Vagina (tissue), 2 donors: Measurements from ENCODE around the gene STXBP5. TPM values are rescaled to one million over a fixed set of nuclear protein-coding genes. Genes with fewer than 3 reads are reported as not detected.

Experiments used
- DNase-seq, 2 donors: peaks; one replicate each; pipeline ENCODE4 v3.0.0-alpha.2; 2017; ENCODE audit errors: extremely low spot score in 2 of 2
- H3K27ac ChIP-seq: fragments of 200-600 bp; sonication (generic); one replicate; pipeline ENCODE4 v1.5.1; 2019
- H3K27me3 ChIP-seq: fragments of 200-600 bp; sonication (generic); one replicate; pipeline ENCODE4 v1.5.1; 2019
- H3K36me3 ChIP-seq, 2 donors: fragments of 200-600 bp; sonication (generic); one replicate each; pipeline ENCODE4 v1.5.1; 2017 to 2019
- H3K4me1 ChIP-seq: fragments of 200-600 bp; sonication (generic); one replicate; pipeline ENCODE4 v1.5.1; 2019
- H3K4me3 ChIP-seq, 2 donors: fragments of 200-600 bp; sonication (generic); 1 replicate in 1 of 2; 2 replicates in 1 of 2; pipeline ENCODE4 v1.5.1; 2016 to 2019
- H3K9me3 ChIP-seq: fragments of 200-600 bp; sonication (generic); one replicate; pipeline ENCODE4 v1.5.1; 2019
- POLR2A ChIP-seq, 2 donors: fragments of 450-650 bp; IDR thresholded peaks; one replicate each; pipeline ENCODE4 v1.6.1; 2017; ENCODE audit warnings: antibody characterized with exemption in 2 of 2, mild to moderate bottlenecking in 2 of 2, moderate library complexity in 2 of 2
- POLR2AphosphoS5 ChIP-seq, 2 donors: sonication (generic); formaldehyde crosslinking; IDR thresholded peaks; one replicate each; pipeline ENCODE4 v1.9.0; 2017; ENCODE audit warnings: antibody characterized with exemption in 2 of 2, mild to moderate bottlenecking in 2 of 2, low read depth in 1 of 2; ENCODE audit not compliant: insufficient read depth in 1 of 2
- intact Hi-C: fragments of 100-400 bp; cut with DNase I; formaldehyde crosslinking; loops from one replicate; pipeline ENCODE4 v1.15.1; 2023
- total RNA-seq: library from RNA; depleted of rRNA; stranded (reverse); fragments of >200 nt; gene quantifications from one replicate; pipeline ENCODE4 v1.2.3, GENCODE V29; 2016
- TF ChIP-seq, protein P1 (sequence below), 3 experiments: fragments of 450-650 bp in 2 of 3; fragments of 200-600 bp in 1 of 3; sonication (generic) in 1 of 3; IDR thresholded peaks; one replicate each; pipeline ENCODE4 v1.5.1; 2017 to 2019; ENCODE audit warnings: antibody characterized with exemption in 3 of 3, mild to moderate bottlenecking in 2 of 3, moderate library complexity in 2 of 3

STXBP5 gene
- total RNA-seq, 1 donor from 2014 or later = 33.9 TPM

DNA sequence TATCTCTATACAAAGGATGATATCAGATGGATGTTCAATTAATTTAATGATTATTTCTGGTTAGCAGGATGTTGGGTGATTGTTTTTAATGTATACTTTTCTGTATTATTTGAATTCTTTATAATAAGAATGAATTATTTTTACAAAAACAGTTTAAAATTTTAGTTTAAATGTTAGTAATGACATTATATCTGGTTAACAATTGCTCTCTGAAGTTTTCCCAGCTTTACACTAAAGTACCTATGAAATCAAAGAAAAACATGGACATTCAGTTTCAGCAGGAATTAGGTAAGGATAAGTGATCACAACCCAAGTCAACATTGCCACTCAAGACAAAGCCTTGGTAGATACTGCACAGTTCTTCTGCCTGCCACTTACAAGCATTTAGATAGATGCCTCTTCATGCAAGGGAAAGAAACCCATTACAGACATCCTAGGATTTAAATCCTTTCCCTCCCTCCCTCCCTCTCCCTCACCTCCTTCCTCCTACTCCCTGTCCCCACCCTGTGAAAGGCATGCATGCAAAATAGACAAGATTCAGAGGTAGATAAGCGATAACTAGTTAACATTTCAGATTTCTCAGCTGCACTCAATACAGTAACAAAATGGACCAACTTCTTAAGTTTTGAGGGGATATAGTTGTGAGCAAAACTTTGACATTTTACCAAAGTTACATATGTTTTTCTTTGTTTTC is 143.8 kb downstream of the STXBP5 start:
- H3K27me3 ChIP-seq = no peaks in the 10 kb centered on the region
- no peak overlapping the region for H3K4me3 ChIP-seq
- no peaks in the 10 kb centered on the region for H3K9me3 ChIP-seq
- H3K36me3 ChIP-seq = peaks cover 0 to 9% of the 10 kb centered on the region in 2 donors
- no peak for DNase-seq
- intact Hi-C loops = no loop called here
- no peaks in the 10 kb centered on the region for H3K4me1 ChIP-seq
- H3K27ac ChIP-seq = no peak overlapping the region
- TF ChIP-seq POLR2AphosphoS5 (IDR thresholded peaks at IDR 0.05; ENCODE audit: insufficient read depth in 1 of 2, low read depth in 1 of 2) (no peak), POLR2A (IDR thresholded peaks at IDR 0.05) (no peak)
- TF ChIP-seq, protein P1, sequence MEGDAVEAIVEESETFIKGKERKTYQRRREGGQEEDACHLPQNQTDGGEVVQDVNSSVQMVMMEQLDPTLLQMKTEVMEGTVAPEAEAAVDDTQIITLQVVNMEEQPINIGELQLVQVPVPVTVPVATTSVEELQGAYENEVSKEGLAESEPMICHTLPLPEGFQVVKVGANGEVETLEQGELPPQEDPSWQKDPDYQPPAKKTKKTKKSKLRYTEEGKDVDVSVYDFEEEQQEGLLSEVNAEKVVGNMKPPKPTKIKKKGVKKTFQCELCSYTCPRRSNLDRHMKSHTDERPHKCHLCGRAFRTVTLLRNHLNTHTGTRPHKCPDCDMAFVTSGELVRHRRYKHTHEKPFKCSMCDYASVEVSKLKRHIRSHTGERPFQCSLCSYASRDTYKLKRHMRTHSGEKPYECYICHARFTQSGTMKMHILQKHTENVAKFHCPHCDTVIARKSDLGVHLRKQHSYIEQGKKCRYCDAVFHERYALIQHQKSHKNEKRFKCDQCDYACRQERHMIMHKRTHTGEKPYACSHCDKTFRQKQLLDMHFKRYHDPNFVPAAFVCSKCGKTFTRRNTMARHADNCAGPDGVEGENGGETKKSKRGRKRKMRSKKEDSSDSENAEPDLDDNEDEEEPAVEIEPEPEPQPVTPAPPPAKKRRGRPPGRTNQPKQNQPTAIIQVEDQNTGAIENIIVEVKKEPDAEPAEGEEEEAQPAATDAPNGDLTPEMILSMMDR (IDR thresholded peaks at IDR 0.05) = no peak

DNA sequence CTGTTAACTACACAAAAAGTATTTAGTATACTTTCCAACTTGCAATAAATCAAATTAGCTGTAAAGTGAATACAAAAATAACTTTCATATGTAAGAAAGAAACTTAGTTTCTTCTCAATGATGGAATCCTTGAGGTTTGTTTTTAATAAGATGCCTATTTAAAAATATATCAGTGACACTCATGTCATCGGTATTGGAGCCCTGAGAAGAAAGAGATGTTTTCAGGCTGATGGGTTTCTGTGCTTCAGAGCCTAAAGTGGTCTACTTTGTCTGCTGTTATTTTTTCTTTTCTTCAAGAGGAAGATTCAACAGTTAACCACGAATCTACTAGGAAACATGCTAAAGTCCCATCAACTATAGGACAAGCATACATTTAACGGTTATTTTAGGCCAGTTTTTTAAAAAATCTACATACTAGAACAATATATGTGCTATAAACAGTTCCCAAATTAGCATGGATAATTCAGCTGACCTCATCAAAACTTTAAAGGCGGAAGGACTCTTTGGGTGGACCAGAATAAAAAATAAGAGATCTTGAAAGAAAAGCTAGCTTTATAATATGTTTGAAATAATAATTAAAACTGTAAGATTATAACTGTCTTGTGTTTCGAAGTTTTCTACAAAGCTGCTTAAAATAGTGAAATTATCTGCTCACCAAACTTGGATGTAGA is 157.2 kb downstream of the STXBP5 start:
- Histone ChIP-seq H3K27ac (no peak overlapping the region), H3K27me3 (no peaks in the 10 kb centered on the region), H3K4me1 (no peaks in the 10 kb centered on the region), H3K9me3 (no peaks in the 10 kb centered on the region), H3K4me3 (no peak overlapping the region), H3K36me3 (peaks cover 0 to 22% of the 10 kb centered on the region in 2 donors)
- TF ChIP-seq POLR2AphosphoS5 (IDR thresholded peaks at IDR 0.05; ENCODE audit: insufficient read depth in 1 of 2, low read depth in 1 of 2) (no peak), POLR2A (IDR thresholded peaks at IDR 0.05) (no peak)
- TF ChIP-seq, protein P1 (IDR thresholded peaks at IDR 0.05) = no peak
- intact Hi-C loops = no loop called here
- DNase-seq = no peak

DNA sequence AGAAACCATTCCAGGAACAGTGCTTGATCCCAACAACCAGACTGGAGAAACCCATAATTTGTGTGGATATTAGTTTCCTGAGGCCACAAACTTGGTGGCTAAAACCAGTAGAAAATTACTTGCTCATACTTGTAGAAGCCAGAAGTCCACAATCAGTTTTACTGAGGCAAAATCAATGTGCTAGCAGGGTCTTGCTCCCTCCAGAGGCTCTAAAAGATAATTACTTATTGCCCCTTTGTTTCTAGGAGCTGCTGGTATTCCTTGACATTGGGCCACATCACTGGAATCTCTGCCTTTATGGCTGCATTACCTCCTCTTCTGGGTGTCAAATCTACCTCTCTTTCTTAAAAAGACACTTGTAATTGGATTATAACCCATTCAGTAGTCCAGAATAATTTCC is 162.1 kb downstream of the STXBP5 start:
- Histone ChIP-seq H3K27ac (no peak overlapping the region), H3K9me3 (no peaks in the 10 kb centered on the region), H3K27me3 (no peaks in the 10 kb centered on the region), H3K36me3 (peaks cover 0 to 27% of the 10 kb centered on the region in 2 donors), H3K4me3 (no peak overlapping the region), H3K4me1 (no peaks in the 10 kb centered on the region)
- TF ChIP-seq POLR2AphosphoS5 (IDR thresholded peaks at IDR 0.05; ENCODE audit: insufficient read depth in 1 of 2, low read depth in 1 of 2) (no peak), POLR2A (IDR thresholded peaks at IDR 0.05) (no peak)
- TF ChIP-seq, protein P1 (IDR thresholded peaks at IDR 0.05) = no peak
- no peak for DNase-seq
- intact Hi-C loops = no loop called here

DNA sequence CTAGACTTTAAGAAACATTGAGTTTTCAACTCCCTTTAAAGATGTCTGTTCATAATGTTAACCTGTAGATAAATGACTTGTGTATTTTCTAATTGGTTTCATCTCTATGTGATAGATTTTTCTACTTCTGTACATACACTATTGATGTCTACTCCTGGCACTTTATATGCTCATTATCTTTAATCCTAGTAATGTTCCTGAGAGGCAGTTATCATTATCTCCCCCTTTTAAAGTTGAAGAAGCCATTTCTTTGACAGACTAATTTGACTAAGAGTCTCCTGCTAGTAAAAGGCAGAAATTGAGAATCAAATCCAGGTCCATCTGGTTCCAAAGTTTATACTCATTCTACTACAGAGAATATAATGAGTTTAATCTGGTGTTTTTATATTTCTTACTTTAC is 167.1 kb downstream of the STXBP5 start:
- Histone ChIP-seq H3K4me1 (no peaks in the 10 kb centered on the region), H3K27ac (no peak overlapping the region), H3K36me3 (peaks cover 0 to 20% of the 10 kb centered on the region in 2 donors), H3K4me3 (no peak overlapping the region), H3K27me3 (no peaks in the 10 kb centered on the region), H3K9me3 (no peaks in the 10 kb centered on the region)
- DNase-seq = no peak
- TF ChIP-seq POLR2A (IDR thresholded peaks at IDR 0.05) (no peak), POLR2AphosphoS5 (IDR thresholded peaks at IDR 0.05; ENCODE audit: insufficient read depth in 1 of 2, low read depth in 1 of 2) (no peak)
- TF ChIP-seq, protein P1 (IDR thresholded peaks at IDR 0.05) = no peak
- intact Hi-C loops = no loop called here

DNA sequence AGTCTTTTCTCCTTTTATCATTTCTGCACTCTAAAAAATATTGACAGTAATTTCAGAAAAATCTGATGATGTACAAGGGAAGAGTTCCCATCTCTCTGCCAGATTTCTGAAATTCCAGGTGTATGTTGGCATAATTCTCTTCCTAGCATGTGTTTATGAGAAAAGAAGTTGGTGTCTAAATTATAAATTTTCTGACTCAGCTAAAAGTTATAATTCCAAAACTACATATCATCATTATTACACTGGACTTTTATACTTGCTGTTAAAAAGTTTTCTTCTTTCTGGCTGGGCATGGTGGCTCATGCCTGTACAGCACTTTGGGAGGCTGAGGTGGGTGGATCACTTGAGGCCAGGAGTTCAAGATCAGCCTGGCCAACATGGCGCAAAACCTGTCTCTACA is 168.6 kb downstream of the STXBP5 start:
- Histone ChIP-seq H3K27ac (no peak overlapping the region), H3K36me3 (peaks cover 0 to 22% of the 10 kb centered on the region in 2 donors), H3K9me3 (no peaks in the 10 kb centered on the region), H3K4me3 (no peak overlapping the region), H3K27me3 (no peaks in the 10 kb centered on the region), H3K4me1 (no peaks in the 10 kb centered on the region)
- DNase-seq = no peak
- TF ChIP-seq POLR2AphosphoS5 (IDR thresholded peaks at IDR 0.05; ENCODE audit: insufficient read depth in 1 of 2, low read depth in 1 of 2) (no peak), POLR2A (IDR thresholded peaks at IDR 0.05) (no peak)
- TF ChIP-seq, protein P1 (IDR thresholded peaks at IDR 0.05) = no peak
- intact Hi-C loops = no loop called here
